ENCODE results near the gene NACC2.

DNA sequence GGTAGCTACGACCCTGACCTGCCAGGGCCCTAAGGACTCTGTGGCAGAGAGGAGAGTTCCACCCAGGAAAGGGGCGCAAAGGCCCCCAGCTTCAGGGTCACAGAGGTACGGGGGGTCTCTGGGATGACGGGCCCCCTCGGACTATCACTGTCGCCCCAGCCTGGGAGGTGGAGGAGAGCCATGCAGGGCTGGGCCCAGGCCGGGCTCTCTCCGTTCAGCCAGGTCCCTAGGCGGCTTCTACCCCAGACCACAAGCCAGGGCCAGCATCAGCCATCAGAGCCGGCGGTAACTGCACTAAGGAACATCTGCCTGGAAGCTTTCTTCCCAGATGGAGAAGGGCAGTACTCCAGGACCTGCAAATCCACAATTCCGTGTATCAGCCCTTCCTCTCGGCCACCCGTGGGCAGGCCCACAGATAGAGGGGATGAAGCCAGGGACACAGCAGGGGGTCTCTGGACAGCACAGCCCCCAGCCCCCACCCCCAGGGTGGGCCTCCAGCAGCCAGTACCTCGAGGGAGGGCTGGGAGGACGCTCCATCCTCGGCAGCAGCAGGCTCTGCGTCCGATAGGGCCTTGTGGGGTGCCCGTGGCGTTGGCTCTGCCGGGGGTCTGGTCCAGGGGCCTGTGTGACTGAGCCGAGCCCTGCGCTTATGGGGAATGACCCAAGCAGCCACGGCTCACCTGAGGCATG is 38.4 kb downstream of the NACC2 start:
- TF ChIP-seq, protein P1, sequence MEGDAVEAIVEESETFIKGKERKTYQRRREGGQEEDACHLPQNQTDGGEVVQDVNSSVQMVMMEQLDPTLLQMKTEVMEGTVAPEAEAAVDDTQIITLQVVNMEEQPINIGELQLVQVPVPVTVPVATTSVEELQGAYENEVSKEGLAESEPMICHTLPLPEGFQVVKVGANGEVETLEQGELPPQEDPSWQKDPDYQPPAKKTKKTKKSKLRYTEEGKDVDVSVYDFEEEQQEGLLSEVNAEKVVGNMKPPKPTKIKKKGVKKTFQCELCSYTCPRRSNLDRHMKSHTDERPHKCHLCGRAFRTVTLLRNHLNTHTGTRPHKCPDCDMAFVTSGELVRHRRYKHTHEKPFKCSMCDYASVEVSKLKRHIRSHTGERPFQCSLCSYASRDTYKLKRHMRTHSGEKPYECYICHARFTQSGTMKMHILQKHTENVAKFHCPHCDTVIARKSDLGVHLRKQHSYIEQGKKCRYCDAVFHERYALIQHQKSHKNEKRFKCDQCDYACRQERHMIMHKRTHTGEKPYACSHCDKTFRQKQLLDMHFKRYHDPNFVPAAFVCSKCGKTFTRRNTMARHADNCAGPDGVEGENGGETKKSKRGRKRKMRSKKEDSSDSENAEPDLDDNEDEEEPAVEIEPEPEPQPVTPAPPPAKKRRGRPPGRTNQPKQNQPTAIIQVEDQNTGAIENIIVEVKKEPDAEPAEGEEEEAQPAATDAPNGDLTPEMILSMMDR (IDR thresholded peaks at IDR 0.05): no peak
- no peak for TF ChIP-seq ZFX (IDR thresholded peaks at IDR 0.05; ENCODE audit: borderline replicate concordance)

Measured in 22Rv1 (cell line).